MCF 10A (cell line): ENCODE results near the gene IL22. TPM values are rescaled to one million over a fixed set of nuclear protein-coding genes. Genes with fewer than 3 reads are reported as not detected.

Experiments
- BruUV-seq: library from RNA; stranded (reverse); fragments of 400-500 nt; replicated peaks from 2 replicates; lab custom pipeline; 2021; lab: Mats Ljungman, UMichigan
- CTCF ChIA-PET: fragments of 300-600 bp; sonication (Branson Sonifier 250); formaldehyde crosslinking; extraction: SDS; loops from one replicate; lab custom pipeline; 2021; ENCODE audit warnings: antibody characterized with exemption, inconsistent platforms; lab: Yijun Ruan, JAX
- POLR2A ChIA-PET: fragments of 300-600, 350-650 bp; sonication (Branson Sonifier 250); formaldehyde crosslinking; extraction: SDS; loops from one replicate; lab custom pipeline; 2020; ENCODE audit warnings: antibody characterized with exemption, inconsistent platforms; lab: Yijun Ruan, JAX
- DNase-seq: peaks from one replicate; pipeline ENCODE4 v3.0.0-alpha.2; 2018; ENCODE audit not compliant: unreplicated experiment
- H3K27ac Mint-ChIP-seq: one replicate; pipeline ENCODE4 v1.8.0; 2022; ENCODE audit warnings: mild to moderate bottlenecking, low read depth, mixed read lengths; ENCODE audit not compliant: unreplicated experiment
- H3K27me3 Mint-ChIP-seq: one replicate; pipeline ENCODE4 v1.8.0; 2022; ENCODE audit warnings: mixed read lengths; ENCODE audit not compliant: insufficient read depth, unreplicated experiment
- H3K36me3 Mint-ChIP-seq: one replicate; pipeline ENCODE4 v1.8.0; 2022; ENCODE audit warnings: mild to moderate bottlenecking, moderate library complexity, mixed read lengths; ENCODE audit not compliant: insufficient read depth, unreplicated experiment
- H3K4me1 Mint-ChIP-seq: one replicate; pipeline ENCODE4 v1.8.0; 2022; ENCODE audit warnings: mixed read lengths; ENCODE audit not compliant: insufficient read depth, unreplicated experiment
- H3K4me3 Mint-ChIP-seq: one replicate; pipeline ENCODE4 v1.8.0; 2022; ENCODE audit warnings: mild to moderate bottlenecking, moderate library complexity, mixed read lengths; ENCODE audit not compliant: unreplicated experiment
- H3K9me3 Mint-ChIP-seq: one replicate; pipeline ENCODE4 v1.8.0; 2022; ENCODE audit warnings: mixed read lengths; ENCODE audit not compliant: unreplicated experiment
- intact Hi-C: fragments of 100-400 bp; cut with micrococcal nuclease; formaldehyde crosslinking; loops from 2 replicates; pipeline ENCODE4 v1.14.1; 2022
- total RNA-seq: library from RNA; stranded (reverse); gene quantifications from 2 replicates; pipeline ENCODE4 v1.2.3, GENCODE V29; 2022
- TF ChIP-seq, protein P1 (sequence below): fragments of 200-600 bp; IDR thresholded peaks from one replicate; pipeline ENCODE4 v1.8.0; 2022; ENCODE audit warnings: antibody characterized with exemption, mild to moderate bottlenecking; ENCODE audit not compliant: unreplicated experiment

The IL22 gene
- total RNA-seq, 1 experiment from 2014 or later = not detected

DNA sequence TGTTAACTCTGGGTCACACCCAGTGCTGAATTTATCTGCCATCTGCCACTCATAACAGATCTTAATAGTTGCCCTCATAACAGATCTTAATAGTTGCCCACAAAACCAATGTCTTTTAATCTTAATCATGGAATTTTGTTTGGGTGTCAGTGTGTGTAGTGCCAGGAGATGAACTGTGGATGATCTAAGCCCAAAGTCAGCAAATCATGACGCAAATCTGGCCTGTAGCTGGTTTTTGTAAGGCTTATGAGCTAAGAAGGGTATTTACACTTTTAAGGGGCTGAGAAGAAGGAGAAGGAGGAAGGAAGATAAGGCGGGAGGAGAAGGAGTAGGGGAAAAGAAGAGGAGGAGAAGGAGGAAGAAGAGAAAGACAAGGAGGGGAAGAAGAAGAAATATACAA, 17.8 kb downstream of the IL22 start:
- no peaks in the 10 kb centered on the region for H3K27me3 Mint-ChIP-seq

DNA sequence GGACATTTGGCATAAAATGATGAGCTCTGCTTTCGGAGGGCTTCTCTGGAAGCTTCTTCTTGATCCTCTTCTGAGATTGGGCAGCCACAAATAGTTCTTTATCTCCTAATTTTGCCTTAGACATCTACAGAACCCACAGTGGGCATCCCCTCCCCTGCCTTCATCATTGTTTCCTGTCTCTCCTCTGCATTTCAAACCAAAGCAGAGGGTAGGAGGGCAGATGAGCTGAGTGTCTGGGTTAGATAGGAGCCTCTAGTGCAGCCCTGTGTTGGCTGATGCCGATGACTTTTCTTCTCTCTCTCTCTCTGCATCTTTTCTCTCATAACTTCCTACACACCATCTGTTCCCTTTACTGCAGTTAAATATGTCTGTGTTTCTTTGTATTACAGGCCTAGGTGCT, 19.3 kb downstream of the IL22 start:
- intact Hi-C loops = no loop called here
- H3K4me3 Mint-ChIP-seq = no peak overlapping the region
- POLR2A ChIA-PET = interaction anchor here (1.3 kb wide), 1 partner anchor 11 kb away, joined by 3 read pairs; no protein-coding TSS in a partner anchor
- peaks cover 12% of the 10 kb centered on the region for H3K4me1 Mint-ChIP-seq
- H3K27me3 Mint-ChIP-seq = no peaks in the 10 kb centered on the region
- DNase-seq = no peak
- H3K27ac Mint-ChIP-seq = no peak overlapping the region
- TF ChIP-seq, protein P1, sequence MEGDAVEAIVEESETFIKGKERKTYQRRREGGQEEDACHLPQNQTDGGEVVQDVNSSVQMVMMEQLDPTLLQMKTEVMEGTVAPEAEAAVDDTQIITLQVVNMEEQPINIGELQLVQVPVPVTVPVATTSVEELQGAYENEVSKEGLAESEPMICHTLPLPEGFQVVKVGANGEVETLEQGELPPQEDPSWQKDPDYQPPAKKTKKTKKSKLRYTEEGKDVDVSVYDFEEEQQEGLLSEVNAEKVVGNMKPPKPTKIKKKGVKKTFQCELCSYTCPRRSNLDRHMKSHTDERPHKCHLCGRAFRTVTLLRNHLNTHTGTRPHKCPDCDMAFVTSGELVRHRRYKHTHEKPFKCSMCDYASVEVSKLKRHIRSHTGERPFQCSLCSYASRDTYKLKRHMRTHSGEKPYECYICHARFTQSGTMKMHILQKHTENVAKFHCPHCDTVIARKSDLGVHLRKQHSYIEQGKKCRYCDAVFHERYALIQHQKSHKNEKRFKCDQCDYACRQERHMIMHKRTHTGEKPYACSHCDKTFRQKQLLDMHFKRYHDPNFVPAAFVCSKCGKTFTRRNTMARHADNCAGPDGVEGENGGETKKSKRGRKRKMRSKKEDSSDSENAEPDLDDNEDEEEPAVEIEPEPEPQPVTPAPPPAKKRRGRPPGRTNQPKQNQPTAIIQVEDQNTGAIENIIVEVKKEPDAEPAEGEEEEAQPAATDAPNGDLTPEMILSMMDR = no peak
- H3K36me3 Mint-ChIP-seq = no peaks in the 10 kb centered on the region
- CTCF ChIA-PET = interaction anchor here (2.1 kb wide), 1 partner anchor 11 kb away, joined by 9 read pairs; no protein-coding TSS in a partner anchor
- no TSS peak for BruUV-seq
- H3K9me3 Mint-ChIP-seq = no peaks in the 10 kb centered on the region

More for the DNA sequence above, 17.8 kb downstream of the IL22 start:
- CTCF ChIA-PET = interaction anchor here (1.0 to 4.5 kb wide), 4 partner anchors 12 to 96 kb away, joined by 3 to 31 read pairs (median 8); partner anchors contain the start of gene MDM1
- no TSS peak for BruUV-seq
- intact Hi-C loops = no loop called here
- H3K4me1 Mint-ChIP-seq = peaks cover 20% of the 10 kb centered on the region
- no peak overlapping the region for H3K4me3 Mint-ChIP-seq
- POLR2A ChIA-PET = interaction anchor here (1.1 to 1.3 kb wide), 2 partner anchors 37 to 55 kb away, joined by 3 to 4 read pairs; no protein-coding TSS in a partner anchor
- DNase-seq = no peak
- H3K27ac Mint-ChIP-seq = no peak overlapping the region
- TF ChIP-seq, protein P1 = no peak
- no peaks in the 10 kb centered on the region for H3K9me3 Mint-ChIP-seq
- no peaks in the 10 kb centered on the region for H3K36me3 Mint-ChIP-seq

- Mint-ChIP-seq H3K4me1 (peaks cover 12% of the 10 kb centered on the region), H3K36me3 (no peaks in the 10 kb centered on the region), H3K27ac (no peak overlapping the region), H3K9me3 (no peaks in the 10 kb centered on the region), H3K27me3 (no peaks in the 10 kb centered on the region), H3K4me3 (no peak overlapping the region)
- CTCF ChIA-PET = interaction anchor here (2.1 kb wide), 1 partner anchor 11 kb away, joined by 9 read pairs; no protein-coding TSS in a partner anchor
- POLR2A ChIA-PET = interaction anchor here (1.3 kb wide), 1 partner anchor 11 kb away, joined by 3 read pairs; no protein-coding TSS in a partner anchor
- no TSS peak for BruUV-seq
- TF ChIP-seq, protein P1 = no peak
- intact Hi-C loops = no loop called here
- no peak for DNase-seq
These were observed 19.9 kb downstream of the IL22 start for GRCh38 chr12:68233498-68233897.

DNA sequence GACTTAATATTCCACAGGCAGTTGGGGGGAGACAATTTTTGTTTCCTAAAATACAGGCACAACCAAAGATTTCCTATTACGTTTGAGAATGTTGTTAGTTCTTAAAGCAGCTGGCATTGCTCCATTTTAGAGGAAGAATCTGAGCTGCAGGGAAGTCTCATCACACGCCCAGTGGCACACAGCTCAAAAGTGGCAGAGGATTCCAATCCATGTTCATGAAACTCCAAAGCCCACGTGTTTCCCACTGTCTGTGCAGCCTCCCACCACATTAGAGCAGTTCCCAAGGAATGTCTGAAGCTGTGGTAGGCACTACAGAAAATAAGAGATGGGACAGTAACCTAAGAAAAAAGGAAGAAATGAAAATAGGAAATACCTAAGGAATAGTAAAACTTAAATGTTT, 21.7 kb downstream of the IL22 start:
- TF ChIP-seq, protein P1 = no peak
- Mint-ChIP-seq H3K27ac (no peak overlapping the region), H3K4me3 (no peak overlapping the region), H3K9me3 (no peaks in the 10 kb centered on the region), H3K27me3 (no peaks in the 10 kb centered on the region), H3K36me3 (no peaks in the 10 kb centered on the region), H3K4me1 (peaks cover 8% of the 10 kb centered on the region)
- CTCF ChIA-PET = interaction anchor here (0.5 to 2.5 kb wide), 7 partner anchors 9 to 556 kb away, joined by 3 to 24 read pairs (median 7); no protein-coding TSS in a partner anchor
- intact Hi-C loops = no loop called here
- no peak for DNase-seq
- POLR2A ChIA-PET = interaction anchor here (0.6 to 1.1 kb wide), 4 partner anchors 100 to 515 kb away, joined by 3 read pairs; partner anchors contain the start of gene MDM1
- BruUV-seq = no TSS peak
